Measurements from ENCODE around the gene AGMO. TPM values are rescaled to one million over a fixed set of nuclear protein-coding genes. Genes with fewer than 3 reads are reported as not detected.

AGMO gene
- total RNA-seq, 2 donors from 2014 or later = 0.37 to 0.47 TPM

DNA sequence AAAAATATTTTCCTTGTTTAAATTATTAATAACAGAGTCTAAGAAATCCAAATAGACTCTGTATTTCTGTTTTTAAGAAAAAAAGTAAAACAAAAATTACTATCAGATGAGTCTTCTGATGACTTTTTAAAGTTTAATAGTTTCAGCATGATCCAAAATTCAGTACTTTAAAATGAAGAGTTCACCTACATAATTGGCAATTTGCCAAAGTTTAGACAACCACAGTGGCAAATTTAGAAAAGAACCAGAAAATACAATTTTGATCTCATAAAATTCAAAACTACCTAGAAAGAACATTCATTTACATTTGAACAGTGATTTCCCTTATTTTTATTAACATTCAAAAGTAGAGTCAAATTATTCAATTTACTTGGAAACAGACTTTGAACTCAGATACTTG, 56.1 kb downstream of the AGMO start:
- no peak overlapping the region for H3K9ac ChIP-seq (ENCODE audit: low read depth in 2 of 2, low read length in 2 of 2)
- no peak overlapping the region for H3K27ac ChIP-seq
- intact Hi-C loops (cut with DNase I) = no loop called here
- TF ChIP-seq, protein P1, sequence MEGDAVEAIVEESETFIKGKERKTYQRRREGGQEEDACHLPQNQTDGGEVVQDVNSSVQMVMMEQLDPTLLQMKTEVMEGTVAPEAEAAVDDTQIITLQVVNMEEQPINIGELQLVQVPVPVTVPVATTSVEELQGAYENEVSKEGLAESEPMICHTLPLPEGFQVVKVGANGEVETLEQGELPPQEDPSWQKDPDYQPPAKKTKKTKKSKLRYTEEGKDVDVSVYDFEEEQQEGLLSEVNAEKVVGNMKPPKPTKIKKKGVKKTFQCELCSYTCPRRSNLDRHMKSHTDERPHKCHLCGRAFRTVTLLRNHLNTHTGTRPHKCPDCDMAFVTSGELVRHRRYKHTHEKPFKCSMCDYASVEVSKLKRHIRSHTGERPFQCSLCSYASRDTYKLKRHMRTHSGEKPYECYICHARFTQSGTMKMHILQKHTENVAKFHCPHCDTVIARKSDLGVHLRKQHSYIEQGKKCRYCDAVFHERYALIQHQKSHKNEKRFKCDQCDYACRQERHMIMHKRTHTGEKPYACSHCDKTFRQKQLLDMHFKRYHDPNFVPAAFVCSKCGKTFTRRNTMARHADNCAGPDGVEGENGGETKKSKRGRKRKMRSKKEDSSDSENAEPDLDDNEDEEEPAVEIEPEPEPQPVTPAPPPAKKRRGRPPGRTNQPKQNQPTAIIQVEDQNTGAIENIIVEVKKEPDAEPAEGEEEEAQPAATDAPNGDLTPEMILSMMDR (IDR thresholded peaks at IDR 0.05) = no peak
- no peaks in the 10 kb centered on the region for H3K9me3 ChIP-seq
- no peaks in the 10 kb centered on the region for H3K36me3 ChIP-seq
- H3K4me1 ChIP-seq = no peaks in the 10 kb centered on the region
- no peaks in the 10 kb centered on the region for H3K27me3 ChIP-seq
- H3K4me3 ChIP-seq = no peak overlapping the region
- no peak for DNase-seq

DNA sequence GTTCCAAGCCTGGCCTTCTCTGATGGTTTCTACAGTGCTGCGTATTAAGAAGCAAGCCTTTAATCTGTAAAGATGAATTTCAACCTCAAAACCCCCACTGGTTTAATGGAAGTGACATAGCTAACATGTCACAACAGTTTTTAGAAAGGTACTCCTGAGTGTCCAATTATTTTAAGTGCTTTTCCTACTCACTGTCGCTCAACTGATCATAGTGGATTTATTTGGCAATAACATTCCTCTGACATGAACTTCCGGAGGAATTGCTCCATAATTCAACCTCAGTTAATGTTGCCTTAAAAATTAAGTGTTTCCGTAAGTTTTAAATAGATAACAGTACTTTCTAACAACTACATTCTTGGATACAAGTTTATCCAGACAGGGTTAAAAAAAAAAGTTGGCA, 57.5 kb downstream of the AGMO start:
- no peak for DNase-seq
- Histone ChIP-seq H3K27me3 (no peaks in the 10 kb centered on the region), H3K9ac (ENCODE audit: low read depth in 2 of 2, low read length in 2 of 2) (no peak overlapping the region), H3K4me3 (no peak overlapping the region), H3K36me3 (no peaks in the 10 kb centered on the region), H3K27ac (no peak overlapping the region), H3K4me1 (no peaks in the 10 kb centered on the region), H3K9me3 (no peaks in the 10 kb centered on the region)
- intact Hi-C loops (cut with DNase I) = no loop called here
- TF ChIP-seq, protein P1 (IDR thresholded peaks at IDR 0.05) = no peak

DNA sequence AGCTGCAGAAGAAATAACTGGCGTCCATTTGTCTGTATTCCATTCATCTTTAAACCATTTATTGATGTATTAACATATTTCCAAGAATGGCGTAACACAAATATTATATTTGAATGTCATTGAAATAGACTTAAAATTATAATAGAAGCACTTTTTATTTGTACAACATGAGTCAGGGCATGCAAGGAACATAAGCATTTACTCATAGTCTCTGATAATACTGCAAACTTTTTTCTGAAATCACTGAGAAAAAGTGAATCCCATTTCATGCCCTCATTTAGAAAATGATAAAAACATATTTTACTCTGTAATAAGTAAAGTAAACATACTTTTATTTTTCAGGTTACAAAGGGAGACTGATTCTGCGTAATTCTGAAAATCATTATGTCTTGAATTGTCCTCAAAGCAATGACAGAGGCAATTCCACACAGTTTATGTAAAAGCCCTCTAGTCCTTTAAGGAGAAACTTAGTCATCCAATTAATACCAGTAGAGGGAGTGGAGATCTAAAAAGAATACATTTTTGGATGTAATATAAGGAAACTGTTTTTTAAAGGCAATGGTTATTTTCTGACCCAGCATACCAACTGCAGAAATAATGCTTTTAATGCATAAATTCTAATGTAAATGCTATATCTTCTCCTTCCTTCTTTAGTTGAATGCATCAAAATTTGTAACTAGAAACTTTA, 58.1 kb downstream of the AGMO start:
- no peak overlapping the region for H3K4me3 ChIP-seq
- intact Hi-C loops (cut with DNase I) = no loop called here
- H3K27ac ChIP-seq = no peak overlapping the region
- TF ChIP-seq, protein P1 (IDR thresholded peaks at IDR 0.05) = no peak
- H3K9ac ChIP-seq (ENCODE audit: low read depth in 2 of 2, low read length in 2 of 2) = no peak overlapping the region
- no peaks in the 10 kb centered on the region for H3K36me3 ChIP-seq
- DNase-seq = no peak
- H3K9me3 ChIP-seq = no peaks in the 10 kb centered on the region
- no peaks in the 10 kb centered on the region for H3K4me1 ChIP-seq
- no peaks in the 10 kb centered on the region for H3K27me3 ChIP-seq

DNA sequence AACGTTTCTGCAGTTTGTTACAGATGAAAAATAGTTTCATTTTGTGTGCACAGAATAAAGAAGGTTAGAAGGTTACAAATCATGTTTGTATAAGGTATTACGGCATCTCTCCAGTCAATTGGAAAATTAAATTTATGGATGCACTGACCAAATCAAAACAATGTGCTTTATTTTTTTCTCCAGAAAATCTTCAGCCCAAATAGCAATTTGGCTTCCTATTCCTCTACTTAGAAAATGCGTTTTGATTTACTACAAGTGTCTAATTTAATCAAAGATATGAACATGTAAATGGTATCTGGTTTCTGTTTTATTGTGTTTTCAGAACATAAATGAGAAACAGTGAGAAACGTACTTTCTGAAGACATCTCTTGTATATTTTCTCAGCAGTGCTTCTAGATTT, 63.4 kb downstream of the AGMO start:
- H3K27me3 ChIP-seq = no peaks in the 10 kb centered on the region
- no peaks in the 10 kb centered on the region for H3K4me1 ChIP-seq
- intact Hi-C loops (cut with DNase I) = no loop called here
- H3K36me3 ChIP-seq = no peaks in the 10 kb centered on the region
- TF ChIP-seq, protein P1 (IDR thresholded peaks at IDR 0.05) = no peak
- H3K27ac ChIP-seq = no peak overlapping the region
- H3K4me3 ChIP-seq = no peak overlapping the region
- no peaks in the 10 kb centered on the region for H3K9me3 ChIP-seq
- DNase-seq = no peak
- H3K9ac ChIP-seq (ENCODE audit: low read depth in 2 of 2, low read length in 2 of 2) = no peak overlapping the region

DNA sequence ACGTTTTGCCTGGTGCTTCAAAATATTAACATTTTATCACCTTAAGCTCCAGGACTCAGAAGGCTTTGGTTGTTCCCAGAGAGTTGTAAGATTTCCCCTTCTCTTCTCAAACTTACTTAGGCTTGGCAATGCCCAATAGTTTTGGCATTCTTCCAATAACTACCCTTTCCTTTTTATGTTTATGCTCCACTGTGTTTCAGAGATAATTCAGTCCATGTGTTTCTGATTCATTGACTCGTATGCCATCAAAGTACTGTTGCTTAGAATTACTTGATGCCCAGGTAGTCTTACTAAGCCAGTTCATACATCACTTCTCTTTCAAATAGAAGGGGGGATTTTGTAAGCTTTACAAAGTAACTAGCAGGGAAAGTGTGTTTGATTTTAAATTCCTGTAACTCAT, 66.6 kb downstream of the AGMO start:
- Histone ChIP-seq H3K27me3 (no peaks in the 10 kb centered on the region), H3K27ac (no peak overlapping the region), H3K9me3 (no peaks in the 10 kb centered on the region), H3K9ac (ENCODE audit: low read depth in 2 of 2, low read length in 2 of 2) (no peak overlapping the region), H3K36me3 (no peaks in the 10 kb centered on the region), H3K4me1 (no peaks in the 10 kb centered on the region), H3K4me3 (no peak overlapping the region)
- DNase-seq = no peak
- TF ChIP-seq, protein P1 (IDR thresholded peaks at IDR 0.05) = no peak
- intact Hi-C loops (cut with DNase I) = no loop called here

All from colonic mucosa (tissue), 4 donors.